SK-N-SH (cell line): Measurements from ENCODE around the gene TCHH. TPM values are rescaled to one million over a fixed set of nuclear protein-coding genes. Genes with fewer than 3 reads are reported as not detected.

Source experiments
- CTCF ChIA-PET: fragments of 300-600, 350-600 bp; formaldehyde crosslinking; extraction: SDS; loops from one replicate; lab custom pipeline; 2021; lab: Yijun Ruan, JAX
- POLR2A ChIA-PET: fragments of 350-600 bp; sonication (Branson Sonifier 250); formaldehyde crosslinking; extraction: SDS; loops from one replicate; lab custom pipeline; 2020; ENCODE audit warnings: antibody characterized with exemption, inconsistent platforms; lab: Yijun Ruan, JAX
- DNase-seq: peaks from one replicate; pipeline ENCODE4 v3.0.0; 2012
- H2AFZ ChIP-seq: fragments of 200-600 bp; sonication (generic); 2 replicates; pipeline ENCODE4 v1.8.1; 2016; ENCODE audit warnings: antibody characterized with exemption, mild to moderate bottlenecking, low read depth
- H3F3A ChIP-seq: fragments of 200-600 bp; sonication (generic); replicated peaks from 2 replicates; pipeline ENCODE3; 2016; ENCODE audit warnings: antibody characterized with exemption, mild to moderate bottlenecking; ENCODE audit not compliant: insufficient read depth
- H3K27ac ChIP-seq, 2 experiments: fragments of 200-500 bp in 1 of 2; fragments of 200-600 bp in 1 of 2; sonication (Bioruptor generic) in 1 of 2; sonication (generic), shearing (Covaris generic) in 1 of 2; 2 replicates each; pipeline versions ENCODE4 v1.5.1 to v1.6.1; 2014 to 2016; ENCODE audit warnings: low read depth in 2 of 2, inconsistent platforms in 1 of 2, low read length in 1 of 2, mild to moderate bottlenecking in 1 of 2, mixed read lengths in 1 of 2
- H3K27me3 ChIP-seq: fragments of 200-600 bp; sonication (generic), shearing (Covaris generic); 2 replicates; pipeline ENCODE4 v1.6.1; 2016; ENCODE audit warnings: mixed run types; ENCODE audit not compliant: insufficient read depth
- H3K36me3 ChIP-seq, 2 experiments: fragments of 200-500 bp in 1 of 2; fragments of 200-600 bp in 1 of 2; sonication (Bioruptor generic) in 1 of 2; sonication (generic) in 1 of 2; replicated peaks in 1 of 2; 2 replicates each; pipeline versions ENCODE3 to v1.5.1; 2014 to 2016; ENCODE audit warnings: low read length in 1 of 2, mild to moderate bottlenecking in 1 of 2; ENCODE audit not compliant: insufficient read depth in 2 of 2, control insufficient read depth in 1 of 2
- H3K4me1 ChIP-seq, 2 experiments: fragments of 200-500 bp in 1 of 2; fragments of 200-600 bp in 1 of 2; sonication (Bioruptor generic) in 1 of 2; sonication (generic), shearing (Covaris generic) in 1 of 2; 2 replicates each; pipeline versions ENCODE4 v1.5.1 to v1.6.1; 2014 to 2016; ENCODE audit warnings: low read depth in 1 of 2, low read length in 1 of 2, mixed run types in 1 of 2; ENCODE audit not compliant: insufficient read depth in 2 of 2, control insufficient read depth in 1 of 2
- H3K4me2 ChIP-seq: fragments of 200-600 bp; sonication (generic), shearing (Covaris generic); 2 replicates; pipeline ENCODE4 v1.6.1; 2017; ENCODE audit warnings: mixed run types
- H3K4me3 ChIP-seq, 2 experiments: fragments of 200-500 bp in 1 of 2; fragments of 200-600 bp in 1 of 2; sonication (Bioruptor generic) in 1 of 2; sonication (generic), shearing (Covaris generic) in 1 of 2; 2 replicates each; pipeline versions ENCODE4 v1.5.1 to v1.8.1; 2014 to 2016; ENCODE audit warnings: low read depth in 2 of 2, inconsistent platforms in 1 of 2, low read length in 1 of 2, mild to moderate bottlenecking in 1 of 2, mixed read lengths in 1 of 2, moderate library complexity in 1 of 2
- H3K79me2 ChIP-seq: fragments of 200-600 bp; sonication (generic); 2 replicates; pipeline ENCODE4 v1.8.1; 2017; ENCODE audit warnings: mild to moderate bottlenecking; ENCODE audit not compliant: insufficient read depth
- H3K9ac ChIP-seq: fragments of 200-600 bp; sonication (generic); 2 replicates; pipeline ENCODE4 v1.6.1; 2017; ENCODE audit warnings: mixed run types
- H3K9me2 ChIP-seq: fragments of 200-600 bp; sonication (generic); 2 replicates; pipeline ENCODE4 v1.6.1; 2017; ENCODE audit warnings: mixed run types
- H3K9me3 ChIP-seq: fragments of 200-600 bp; sonication (generic); 2 replicates; pipeline ENCODE4 v1.6.1; 2017; ENCODE audit warnings: mixed run types, mild to moderate bottlenecking, moderate library complexity
- H4K20me1 ChIP-seq: fragments of 200-600 bp; sonication (generic); 2 replicates; pipeline ENCODE4 v1.6.1; 2017; ENCODE audit warnings: mild to moderate bottlenecking, mixed run types; ENCODE audit not compliant: insufficient read depth
- ELF1 ChIP-seq: IDR thresholded peaks from 2 replicates; pipeline ENCODE4 v1.4.0; 2012
- JUND ChIP-seq: IDR thresholded peaks from 2 replicates; pipeline ENCODE4 v1.4.0; 2012
- RAD21 ChIP-seq: IDR thresholded peaks from 2 replicates; pipeline ENCODE4 v1.6.1; 2012; ENCODE audit warnings: mild to moderate bottlenecking, low read length
- RFX5 ChIP-seq: IDR thresholded peaks from 2 replicates; pipeline ENCODE4 v1.6.1; 2012; ENCODE audit warnings: mild to moderate bottlenecking, improper control_type of control experiment, low read length
- RXRA ChIP-seq: IDR thresholded peaks from 2 replicates; pipeline ENCODE4 v1.4.0; 2012; ENCODE audit warnings: low read depth, mild to moderate bottlenecking, borderline replicate concordance
- SIN3A ChIP-seq: IDR thresholded peaks from 2 replicates; pipeline ENCODE4 v1.6.1; 2012; ENCODE audit warnings: low read depth, mild to moderate bottlenecking, low read length, moderate library complexity, borderline replicate concordance
- TAF1 ChIP-seq: IDR thresholded peaks from 2 replicates; pipeline ENCODE4 v1.6.1; 2012; ENCODE audit warnings: low read depth, mild to moderate bottlenecking, low read length, moderate library complexity, borderline replicate concordance
- TCF12 ChIP-seq: IDR thresholded peaks from 2 replicates; pipeline ENCODE4 v1.4.0; 2012
- TEAD4 ChIP-seq: IDR thresholded peaks from 2 replicates; pipeline ENCODE4 v1.4.0; 2012; ENCODE audit warnings: mild to moderate bottlenecking, borderline replicate concordance; ENCODE audit not compliant: insufficient read depth
- USF1 ChIP-seq: IDR thresholded peaks from 2 replicates; pipeline ENCODE4 v1.4.0; 2012; ENCODE audit warnings: low read depth, borderline replicate concordance
- USF2 ChIP-seq: fragments of 150-350 bp; IDR thresholded peaks from 2 replicates; pipeline ENCODE4 v1.6.1; 2017; ENCODE audit warnings: antibody characterized with exemption, low read length, low read depth, borderline replicate concordance
- WGBS: methylation state at CpG from one replicate; pipeline ENCODE4 v1.1.6; 2017; ENCODE audit warnings: low lambda C conversion rate; 5-methylcytosine and 5-hydroxymethylcytosine counted together
- polyA plus RNA-seq, 3 experiments: library from polyadenylated mRNA; depleted of rRNA; stranded (reverse); fragments of >200 nt; gene quantifications; 2 replicates each; pipeline ENCODE4 v1.2.3, GENCODE V29; 2012

The TCHH gene
- polyA plus RNA-seq, 1 of the 3 experiments (the other 2 are of a cell fraction): not detected

GRCh38 chr1:152151646-152152045 lies 36.4 kb upstream of the TCHH start:
- CTCF ChIA-PET: interaction anchor here (1.4 kb wide), 1 partner anchor 306 kb away, joined by 3 read pairs; no protein-coding TSS in a partner anchor
- Histone ChIP-seq H2AFZ (no peak overlapping the region), H3K4me2 (no peak overlapping the region)

GRCh38 chr1:152148981-152149380 lies 33.7 kb upstream of the TCHH start:
- Histone ChIP-seq H3F3A (no peaks in the 10 kb centered on the region), H3K4me2 (no peak overlapping the region), H3K27ac (no peak overlapping the region), H3K4me1 (no peaks in the 10 kb centered on the region), H3K9me2 (no peaks in the 10 kb centered on the region), H3K9me3 (no peaks in the 10 kb centered on the region), H3K79me2 (no peaks in the 10 kb centered on the region), H3K36me3 (no peaks in the 10 kb centered on the region), H4K20me1 (no peaks in the 10 kb centered on the region)
- ChIA-PET POLR2A (no interaction called here), CTCF (interaction anchor here (1.2 to 1.8 kb wide), 2 partner anchors 37 to 309 kb away, joined by 6 read pairs; no protein-coding TSS in a partner anchor)
- WGBS: 0% methylated on average over 1 of the region's 1 CpG
- DNase-seq: no peak
- TF ChIP-seq RAD21 (no peak), USF1 (no peak), SIN3A (no peak), RXRA (no peak), TEAD4 (no peak), TCF12 (no peak)
- TF ChIP-seq, all 33 proteins: peak for 0
- Histone ChIP-seq H3K9ac (no peak overlapping the region), H2AFZ (no peak overlapping the region), H3K4me3 (no peak overlapping the region), H3K27me3 (no peaks in the 10 kb centered on the region)

More at GRCh38 chr1:152151646-152152045, 36.4 kb upstream of the TCHH start:
- Histone ChIP-seq H3F3A (no peaks in the 10 kb centered on the region), H4K20me1 (no peaks in the 10 kb centered on the region), H3K27me3 (no peaks in the 10 kb centered on the region), H3K9me3 (no peaks in the 10 kb centered on the region), H3K79me2 (no peaks in the 10 kb centered on the region), H3K27ac (no peak overlapping the region)
- POLR2A ChIA-PET: no interaction called here
- WGBS: 8% methylated on average over 2 of the region's 2 CpGs
- TF ChIP-seq ELF1 (no peak), SIN3A (no peak), JUND (no peak), RAD21 (no peak), TAF1 (no peak), RFX5 (no peak), USF2 (no peak)
- TF ChIP-seq, all 33 proteins: peak for 0
- no peaks in the 10 kb centered on the region for H3K4me1 ChIP-seq
- H3K9ac ChIP-seq: no peak overlapping the region
- no peak for DNase-seq
- H3K36me3 ChIP-seq: no peaks in the 10 kb centered on the region
- no peak overlapping the region for H3K4me3 ChIP-seq
- no peaks in the 10 kb centered on the region for H3K9me2 ChIP-seq
